Measurements from ENCODE around the gene PACRG. TPM values are rescaled to one million over a fixed set of nuclear protein-coding genes. Genes with fewer than 3 reads are reported as not detected.

The PACRG gene
- total RNA-seq, 1 donor from 2014 or later, result not detected

DNA sequence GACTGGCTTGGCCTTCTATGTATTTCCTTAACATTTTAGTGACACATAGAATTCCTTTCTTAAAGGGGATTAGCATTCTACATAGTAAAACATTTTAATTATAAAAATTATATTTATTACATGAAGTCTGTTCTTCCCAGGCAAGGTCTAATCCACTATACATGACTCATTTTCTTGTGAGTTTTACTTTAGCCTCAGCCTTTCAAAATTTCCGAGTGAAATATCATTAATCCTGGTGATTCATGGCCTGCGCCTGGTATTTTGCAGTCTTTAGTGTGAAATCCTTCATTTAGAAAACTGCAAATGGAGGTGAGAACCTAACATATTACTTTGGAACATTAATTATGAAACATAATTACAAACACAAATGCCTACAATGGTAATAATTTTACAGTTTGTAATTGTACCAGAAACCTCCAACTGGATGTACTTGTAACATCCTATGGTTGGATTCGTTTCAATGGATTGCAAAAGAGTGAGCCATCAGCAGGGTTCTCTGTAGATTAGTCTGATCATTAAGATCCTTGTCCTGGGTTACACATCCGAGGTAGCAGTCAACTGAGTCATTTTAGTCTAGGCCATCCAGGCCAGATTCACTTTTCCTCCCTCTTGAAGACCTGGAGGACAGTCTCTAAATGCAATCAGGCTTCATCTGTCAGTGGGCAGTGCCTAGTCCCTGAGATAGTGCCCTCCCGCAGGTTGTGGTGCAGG, 272.0 kb downstream of the PACRG start:
- intact Hi-C loops (cut with micrococcal nuclease), result no loop called here

DNA sequence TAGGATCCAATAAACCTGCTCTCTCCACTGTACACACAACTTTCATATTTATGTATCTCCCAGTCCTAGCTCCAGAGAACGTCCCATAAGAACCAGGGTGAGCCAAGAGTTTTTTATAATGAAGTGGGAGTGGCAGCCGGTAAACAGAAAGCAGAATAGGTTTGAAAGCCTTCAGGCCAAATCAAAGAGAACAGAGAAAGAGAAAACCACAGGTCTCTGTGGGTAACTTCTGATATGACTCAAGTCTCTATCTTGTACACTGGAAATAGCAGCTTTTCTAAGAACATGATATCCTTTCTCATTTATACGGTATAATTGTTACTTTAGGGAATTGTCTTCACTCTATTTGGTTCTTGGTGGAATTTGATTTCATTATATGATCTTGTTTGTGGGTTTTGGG, 273.6 kb downstream of the PACRG start:
- intact Hi-C loops (cut with micrococcal nuclease), result no loop called here

DNA sequence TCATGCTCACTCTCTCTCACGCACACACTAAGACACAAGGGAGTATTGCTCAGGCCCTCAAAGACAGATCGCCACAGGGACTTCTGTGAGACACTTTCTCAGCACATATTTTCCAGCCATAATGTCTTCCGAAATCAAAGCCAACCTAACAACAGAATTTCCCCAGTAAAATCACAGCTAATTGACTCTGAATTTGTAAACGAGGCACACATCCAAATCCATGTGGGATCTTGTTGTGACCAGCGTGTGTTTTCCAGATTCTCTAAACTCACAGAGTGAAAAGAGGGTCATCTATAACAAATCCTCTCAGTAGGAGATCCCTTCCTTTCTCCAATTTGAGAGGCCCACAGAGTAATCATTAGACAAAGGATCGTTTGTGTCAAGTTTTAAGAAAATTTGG, 280.4 kb downstream of the PACRG start:
- intact Hi-C loops (cut with micrococcal nuclease), result no loop called here

DNA sequence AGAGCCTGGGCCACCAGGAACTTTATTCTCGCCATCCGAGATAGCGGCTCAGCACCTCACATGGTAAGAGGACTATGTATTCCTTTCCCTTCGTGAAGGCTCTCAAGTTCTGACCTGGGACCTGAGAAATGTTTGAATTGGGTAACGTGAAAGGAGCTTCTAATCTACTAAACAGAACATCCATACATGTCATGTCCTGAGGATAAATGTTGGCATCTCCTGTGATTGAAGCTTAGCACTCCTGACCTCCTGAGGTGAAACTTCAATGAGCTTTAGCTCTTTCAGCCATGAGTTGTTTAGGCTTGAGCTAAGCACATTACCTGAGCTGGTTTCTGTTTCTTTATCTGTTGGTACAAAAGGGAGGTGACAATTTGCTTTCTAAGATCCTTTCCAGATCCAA, 280.9 kb downstream of the PACRG start:
- intact Hi-C loops (cut with micrococcal nuclease), result no loop called here

DNA sequence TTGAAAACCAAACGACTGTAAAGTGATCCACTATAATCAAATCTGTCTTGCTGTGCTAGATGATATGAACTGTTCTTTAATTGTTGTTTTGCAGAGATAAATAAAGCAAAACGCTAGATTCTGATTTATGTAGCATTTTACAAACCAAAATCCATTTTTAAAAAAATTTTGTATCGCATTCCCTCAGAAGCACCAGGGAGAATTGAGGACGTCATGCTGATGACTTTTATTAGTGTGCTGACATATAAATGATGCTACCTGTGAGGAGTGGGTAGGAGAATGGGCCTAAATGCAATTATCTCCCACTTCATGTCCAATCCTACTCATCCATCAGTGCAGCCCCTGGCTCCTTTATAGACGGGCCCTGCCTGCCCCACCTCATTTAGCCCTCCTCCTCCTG, 282.4 kb downstream of the PACRG start:
- intact Hi-C loops (cut with micrococcal nuclease), result no loop called here

DNA sequence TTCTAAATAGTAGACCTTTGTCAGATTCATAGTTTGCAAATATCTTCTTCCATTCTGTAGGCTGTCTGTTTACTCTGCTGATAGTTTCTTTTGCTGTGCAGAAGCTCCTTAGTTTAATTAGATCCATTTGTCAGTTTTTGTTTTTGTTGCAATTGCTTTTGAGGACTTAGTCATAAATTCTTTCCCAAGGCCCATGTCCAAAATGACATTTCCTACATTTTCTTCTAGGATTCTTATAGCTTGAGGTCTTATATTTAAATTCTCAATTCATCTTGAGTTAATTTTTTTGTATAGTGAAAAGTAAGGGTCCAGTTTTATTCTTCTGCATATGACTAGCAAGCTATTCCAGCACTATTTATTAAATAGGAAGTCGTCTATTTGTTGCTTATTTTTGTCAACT, 287.0 kb downstream of the PACRG start:
- intact Hi-C loops (cut with micrococcal nuclease), result no loop called here

DNA sequence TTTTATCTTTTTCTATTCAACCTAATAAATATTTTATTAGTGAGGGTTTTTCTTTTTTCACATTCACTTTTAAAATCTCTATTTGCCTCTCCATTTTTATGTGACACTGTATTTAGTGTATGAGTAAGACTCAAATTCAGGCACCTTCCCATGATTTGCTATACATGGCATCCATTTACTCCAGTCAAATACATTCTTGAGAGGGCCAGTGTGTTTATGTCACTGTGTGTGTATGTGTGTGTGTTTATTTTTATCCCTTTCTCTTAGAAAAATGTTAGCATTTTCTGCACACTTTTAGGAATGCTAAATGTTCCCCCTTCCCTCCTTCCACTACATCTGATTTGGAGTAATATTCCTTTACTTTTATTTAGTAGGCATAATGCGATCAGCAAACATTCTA, 290.0 kb downstream of the PACRG start:
- intact Hi-C loops (cut with micrococcal nuclease), result no loop called here

DNA sequence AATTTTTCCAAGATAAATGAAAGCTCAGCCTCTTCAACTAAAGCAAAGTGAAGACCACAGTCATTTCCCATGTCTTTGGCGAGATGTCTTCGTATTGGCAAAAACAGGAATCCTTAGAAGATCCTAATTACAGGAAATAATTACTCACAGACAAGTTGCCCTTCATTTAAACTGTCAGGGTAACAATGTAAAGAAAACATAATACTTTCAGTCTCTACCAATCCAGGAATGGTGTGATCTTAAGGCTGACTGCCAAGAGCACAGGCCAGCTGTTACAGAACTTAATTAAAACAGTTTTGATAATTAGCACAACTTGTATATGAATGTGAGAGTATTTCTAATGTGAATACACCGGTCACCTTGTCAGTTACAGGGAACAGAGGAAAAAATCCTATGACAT, 292.2 kb downstream of the PACRG start:
- intact Hi-C loops (cut with micrococcal nuclease), result no loop called here

DNA sequence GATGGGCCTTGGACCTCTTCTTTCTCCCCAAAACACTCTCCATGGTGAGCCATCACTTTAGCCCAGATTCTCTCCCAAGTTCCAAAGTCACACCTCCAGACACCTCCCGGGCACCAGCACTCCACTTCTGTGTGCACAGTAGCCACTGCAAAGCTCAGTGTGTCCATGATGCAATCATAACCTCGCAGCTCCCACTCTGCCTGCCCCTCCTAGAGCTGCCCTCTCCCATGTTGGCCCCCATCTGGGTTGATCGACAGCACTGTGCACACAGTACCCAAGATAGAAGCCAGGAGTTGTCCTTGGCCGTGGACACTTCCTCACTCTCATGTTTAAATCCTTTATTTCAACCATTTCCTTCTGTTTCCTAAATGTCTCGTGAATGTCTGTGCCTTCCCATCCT, 293.3 kb downstream of the PACRG start:
- intact Hi-C loops (cut with micrococcal nuclease), result no loop called here

DNA sequence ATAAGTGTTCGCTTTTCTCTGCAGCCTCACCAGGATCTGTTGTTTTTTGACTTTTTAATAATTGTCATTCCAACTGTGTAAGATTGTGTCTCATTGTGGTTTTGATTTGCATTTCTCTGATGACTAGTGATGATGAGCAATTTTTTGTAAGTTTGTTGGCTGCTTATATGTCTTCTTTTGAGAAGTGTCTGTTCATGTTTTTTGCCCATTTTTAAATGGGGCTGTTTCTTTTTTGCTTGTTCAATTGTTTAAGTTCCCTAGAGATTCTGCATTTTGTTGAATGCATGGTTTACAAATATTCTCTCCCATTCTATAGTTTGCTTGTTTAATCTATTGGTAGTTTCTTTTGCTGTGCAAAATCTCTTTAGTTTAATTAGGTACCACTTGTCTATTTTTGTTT, 295.9 kb downstream of the PACRG start:
- intact Hi-C loops (cut with micrococcal nuclease), result no loop called here

DNA sequence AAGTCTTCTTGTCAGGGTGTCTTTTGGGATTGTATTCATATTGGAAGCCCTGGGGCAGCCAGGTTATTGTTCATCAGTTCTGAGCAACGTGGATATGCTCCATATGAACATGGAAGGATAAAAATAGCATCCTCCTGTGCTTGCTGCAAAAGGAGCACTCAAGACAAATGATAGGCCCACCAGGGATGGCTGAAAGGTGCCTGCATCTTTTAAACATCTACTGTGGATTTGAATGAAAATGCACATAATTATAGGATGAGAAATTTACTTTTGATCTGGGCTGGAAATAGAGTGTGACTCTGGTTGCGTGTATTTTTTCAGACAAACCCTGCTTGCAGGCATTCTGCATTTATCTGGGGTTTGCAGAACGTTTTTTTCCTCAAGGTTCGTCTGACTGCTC, 299.1 kb downstream of the PACRG start:
- intact Hi-C loops (cut with micrococcal nuclease), result no loop called here

DNA sequence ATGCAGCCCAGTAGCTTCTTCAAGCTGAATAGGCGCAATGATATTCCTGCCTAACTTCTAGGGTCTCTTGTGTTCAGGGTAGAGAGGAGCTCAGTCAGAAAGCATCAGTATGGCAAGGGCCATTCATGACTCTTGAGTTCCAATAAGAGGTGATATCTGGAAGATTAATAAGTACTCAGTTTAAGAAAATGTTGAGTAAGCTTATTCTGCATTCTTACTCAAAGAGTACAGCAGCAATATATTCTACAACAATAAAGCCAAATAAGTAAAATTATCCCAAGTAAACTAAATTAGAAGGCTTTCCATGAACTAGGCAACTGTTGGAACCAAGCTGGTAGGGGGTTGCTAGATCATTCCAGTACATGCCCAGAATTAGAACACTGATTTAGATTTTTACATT, 303.2 kb downstream of the PACRG start:
- intact Hi-C loops (cut with micrococcal nuclease), result no loop called here

DNA sequence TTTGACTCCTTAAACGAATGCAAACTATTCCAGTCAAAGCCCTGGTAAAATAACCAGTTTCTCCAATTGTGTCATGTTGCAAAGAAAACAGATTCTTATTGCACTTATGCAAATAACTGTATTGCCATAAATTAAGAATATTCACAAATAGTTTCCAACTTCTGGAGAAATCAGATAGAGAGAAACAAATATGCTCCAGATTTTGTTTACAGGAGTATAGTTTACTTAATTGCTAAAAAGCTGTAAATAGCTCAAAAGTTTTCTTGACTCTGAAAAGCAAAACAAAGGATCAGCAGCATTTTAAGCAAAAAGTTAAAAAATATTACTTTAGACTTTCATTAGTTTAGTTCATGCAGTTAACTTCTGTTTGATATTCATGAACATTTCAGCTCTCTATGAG, 304.2 kb downstream of the PACRG start:
- intact Hi-C loops (cut with micrococcal nuclease), result no loop called here

DNA sequence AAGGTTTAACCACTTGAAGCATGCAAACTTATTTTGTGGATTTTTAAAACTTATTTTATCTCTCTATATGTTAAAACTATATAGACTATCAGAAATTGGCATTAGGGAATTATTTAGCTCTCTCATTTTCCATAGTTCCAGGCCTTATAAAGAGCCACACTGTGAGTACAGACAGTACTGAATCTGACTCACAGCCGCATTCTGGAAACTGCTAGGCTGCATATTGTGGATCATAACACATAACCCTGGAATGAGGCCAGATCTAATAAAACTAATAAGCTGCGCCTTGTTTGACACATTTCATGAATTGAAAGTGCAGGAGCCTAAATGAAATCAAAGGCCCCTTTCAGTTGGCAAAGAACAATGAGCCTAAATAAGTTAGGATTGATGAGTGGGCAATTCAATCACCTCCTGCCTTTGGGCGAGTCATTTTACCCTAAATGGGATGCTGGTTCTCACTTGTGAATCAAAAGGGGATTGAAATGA, 308.4 kb downstream of the PACRG start:
- intact Hi-C loops (cut with micrococcal nuclease), result no loop called here

DNA sequence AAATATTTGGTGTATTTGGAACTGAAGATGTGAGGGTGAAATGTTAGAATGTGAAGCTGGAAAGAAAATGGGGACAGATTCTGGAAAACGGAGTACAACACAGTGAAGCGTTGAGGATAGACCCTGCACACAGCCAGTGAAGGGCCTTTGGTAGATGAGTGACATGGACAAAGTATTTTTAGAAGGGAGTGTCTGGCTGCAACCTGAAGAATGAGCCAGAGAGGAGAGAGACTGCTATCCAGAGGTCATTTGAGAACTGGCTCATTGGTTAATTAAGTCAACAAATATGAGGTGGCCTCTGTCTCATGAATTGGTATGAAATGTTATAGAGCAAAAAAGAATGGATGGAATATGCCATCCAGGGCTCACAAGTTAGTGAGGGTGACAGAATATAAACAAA, 310.5 kb downstream of the PACRG start:
- intact Hi-C loops (cut with micrococcal nuclease), result no loop called here

DNA sequence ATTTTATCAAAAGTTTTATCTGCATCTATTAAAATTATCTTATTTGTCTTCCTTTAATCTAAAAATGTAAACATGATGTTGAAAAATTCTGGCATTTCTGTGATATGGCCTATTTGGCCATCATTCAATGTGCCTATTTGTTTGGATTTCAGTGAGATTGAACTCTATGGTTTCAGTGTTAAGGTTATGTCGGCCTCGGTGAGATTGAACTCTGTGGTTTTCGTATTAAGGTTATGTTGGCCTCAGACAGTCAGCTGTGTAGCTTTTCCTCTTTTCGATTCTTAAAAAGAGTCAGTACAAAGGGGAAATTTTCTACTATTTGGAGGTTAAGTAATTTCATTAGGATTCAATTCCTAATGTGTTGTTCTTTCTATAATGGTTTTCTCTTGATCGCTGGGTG, 320.6 kb downstream of the PACRG start:
- intact Hi-C loops (cut with micrococcal nuclease), result no loop called here

DNA sequence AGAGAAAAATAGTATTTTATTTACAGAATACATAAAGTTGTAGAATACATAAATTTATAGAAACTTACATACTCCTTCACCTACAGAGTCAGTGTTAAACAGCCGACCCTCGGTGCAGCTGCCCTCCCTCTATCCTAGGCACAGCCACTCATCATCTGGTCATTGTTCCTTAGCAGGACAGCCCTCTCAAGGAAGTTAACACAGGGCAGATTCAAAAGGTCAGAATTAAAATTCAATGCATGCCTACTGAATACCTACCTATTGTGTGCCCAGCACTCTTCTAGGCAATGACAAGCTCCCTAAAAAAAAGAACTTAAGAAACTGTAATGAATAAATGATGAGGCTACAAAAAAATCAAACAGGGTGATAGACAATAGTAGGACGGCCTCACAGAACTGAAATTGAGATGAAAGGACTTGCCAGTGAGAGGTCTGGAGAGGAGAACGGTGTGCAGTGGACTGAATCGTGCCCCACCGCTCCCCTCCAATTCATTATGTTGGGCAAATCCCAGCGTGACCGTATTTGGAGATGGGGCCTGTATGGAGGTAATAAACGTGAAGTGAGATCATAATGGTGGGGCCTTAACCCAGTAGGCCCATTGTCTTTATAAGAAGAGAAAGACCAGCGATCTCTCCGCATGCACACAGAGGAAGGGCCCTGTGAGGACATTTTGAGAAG, 326.0 kb downstream of the PACRG start:
- intact Hi-C loops (cut with micrococcal nuclease), result no loop called here

DNA sequence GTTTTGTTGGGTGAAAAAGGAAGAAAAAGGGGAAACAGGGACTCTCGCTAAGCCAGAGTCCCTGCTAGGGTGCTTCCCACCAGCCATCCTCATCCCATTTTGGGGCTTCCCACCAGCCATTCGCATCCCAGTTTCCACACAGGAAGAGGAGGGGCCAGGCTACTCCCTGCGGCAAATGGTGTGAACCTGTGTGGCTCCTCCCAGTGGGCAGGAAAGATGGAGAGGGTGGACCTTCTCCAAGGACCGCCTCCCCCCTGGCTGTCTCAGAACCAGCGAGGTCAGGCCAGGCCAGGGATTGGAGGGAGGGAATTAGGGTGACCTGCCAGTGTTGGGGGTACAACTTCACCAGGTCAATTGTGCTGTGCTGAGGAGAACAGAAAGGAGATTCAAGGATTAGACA, 326.9 kb downstream of the PACRG start:
- intact Hi-C loops (cut with micrococcal nuclease), result no loop called here

DNA sequence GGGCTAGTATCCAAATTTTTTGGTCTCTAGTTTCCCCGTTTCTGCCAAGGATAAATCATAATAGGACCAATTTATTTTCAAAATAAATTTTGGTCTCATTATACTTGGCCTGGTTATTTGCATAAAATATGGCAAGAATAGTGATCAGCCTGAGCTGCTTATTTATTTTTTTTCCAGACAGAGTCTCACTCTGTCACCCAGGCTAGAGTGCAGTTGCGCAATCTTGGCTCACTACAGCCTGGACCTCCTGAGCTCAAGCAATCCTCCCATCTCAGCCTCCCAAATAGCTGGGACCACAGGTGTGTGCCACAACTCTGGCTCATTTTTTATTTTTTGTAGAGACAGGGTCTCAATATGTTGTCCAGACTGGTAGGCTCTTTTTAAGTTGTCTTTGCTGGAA, 329.5 kb downstream of the PACRG start:
- intact Hi-C loops (cut with micrococcal nuclease), result no loop called here

DNA sequence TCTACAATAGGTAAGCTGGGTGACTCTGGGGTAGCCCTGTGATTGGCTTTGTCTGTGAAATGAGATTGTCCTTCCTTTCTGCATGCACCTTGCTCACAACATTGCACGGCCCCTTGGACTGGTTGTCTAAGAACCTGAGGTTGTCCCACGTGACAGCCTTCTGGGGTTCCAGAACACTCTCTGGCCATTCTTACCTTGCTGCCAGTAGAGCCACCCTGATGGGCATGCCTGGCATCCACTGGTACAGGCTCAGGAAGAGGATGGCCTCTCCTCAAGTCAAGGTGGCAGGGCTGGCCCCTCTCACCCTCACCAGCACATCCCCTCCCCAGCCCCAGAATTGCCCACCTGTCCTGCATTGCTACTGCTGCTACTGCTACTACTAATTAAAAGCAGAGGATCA, 335.0 kb downstream of the PACRG start:
- intact Hi-C loops (cut with micrococcal nuclease), result no loop called here

DNA sequence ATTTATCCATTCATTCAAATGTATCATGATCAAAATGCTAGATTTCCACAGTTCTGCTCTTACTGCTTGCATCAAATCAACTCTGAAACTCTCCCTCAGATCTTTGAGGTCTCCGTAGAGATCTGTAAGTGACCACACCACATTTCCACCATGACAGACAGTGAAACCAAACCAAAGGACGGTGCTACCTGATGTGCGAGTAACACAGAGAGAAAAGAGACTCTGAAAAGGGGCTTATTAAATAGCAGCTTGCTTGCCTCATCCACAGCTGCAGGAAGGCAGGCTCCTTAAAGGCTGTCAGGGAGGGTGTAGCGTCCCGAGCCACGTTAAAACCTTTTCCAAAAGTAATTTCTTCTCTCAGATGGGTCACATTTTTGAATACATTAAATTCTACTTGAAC, 335.8 kb downstream of the PACRG start:
- intact Hi-C loops (cut with micrococcal nuclease), result no loop called here

DNA sequence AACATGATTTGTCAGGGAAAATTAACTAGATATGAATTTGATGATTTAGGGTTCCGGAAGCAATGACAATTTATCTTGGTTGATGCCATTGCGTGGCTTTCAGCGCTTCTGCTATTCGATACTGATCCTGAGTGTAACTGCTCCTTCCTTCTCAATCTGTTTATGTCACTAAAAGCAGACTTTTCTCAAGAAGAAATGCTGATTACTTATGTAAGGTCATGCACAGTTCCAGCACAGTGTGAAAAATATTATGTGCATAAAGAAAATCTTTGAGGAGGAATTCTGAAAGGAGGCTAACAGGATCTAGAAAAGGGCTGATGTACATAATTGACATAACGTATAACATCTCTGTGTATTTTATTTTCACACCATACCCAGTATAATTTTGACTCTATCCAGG, 336.6 kb downstream of the PACRG start:
- intact Hi-C loops (cut with micrococcal nuclease), result no loop called here

DNA sequence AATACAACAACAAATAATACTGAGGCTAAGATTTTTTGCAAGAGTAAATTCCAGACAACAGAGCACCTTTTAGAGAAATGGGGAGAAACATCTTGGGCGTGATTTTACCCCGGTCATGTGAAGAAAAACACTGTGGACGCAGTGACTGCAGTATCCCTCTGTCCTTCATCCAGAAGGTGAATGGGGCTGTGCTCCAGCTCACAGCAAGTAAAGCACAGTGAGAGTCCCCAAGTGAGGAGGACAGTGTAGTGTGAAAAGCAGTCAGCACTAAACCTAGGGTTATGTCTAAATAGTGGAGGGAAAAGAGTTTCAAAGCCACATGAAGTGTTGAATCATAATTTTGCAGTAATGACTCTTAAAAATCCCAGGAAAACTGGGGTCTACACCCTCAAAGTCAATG, 338.4 kb downstream of the PACRG start:
- intact Hi-C loops (cut with micrococcal nuclease), result no loop called here
